Esophagus muscularis mucosa (tissue), 3 donors: Measurements from ENCODE around the gene PDZK1IP1.
"Not testable (repeated sequence)": the region's sequence is repeated elsewhere in the genome, so short reads cannot be mapped to it uniquely, and the experiment has no call there.

ENCODE experiments used
- POLR2AphosphoS5 ChIP-seq, 2 donors: sonication (generic); formaldehyde crosslinking; IDR thresholded peaks; one replicate each; pipeline ENCODE4 v1.6.1; 2017; ENCODE audit warnings: antibody characterized with exemption in 2 of 2
- TF ChIP-seq, protein P1 (sequence below), 3 experiments: fragments of 200-600 bp in 2 of 3; fragments of 450-650 bp in 1 of 3; sonication (generic) in 2 of 3; IDR thresholded peaks; one replicate each; pipeline ENCODE4 v1.5.1; 2017 to 2019; ENCODE audit warnings: antibody characterized with exemption in 3 of 3, mild to moderate bottlenecking in 2 of 3, moderate library complexity in 1 of 3

DNA sequence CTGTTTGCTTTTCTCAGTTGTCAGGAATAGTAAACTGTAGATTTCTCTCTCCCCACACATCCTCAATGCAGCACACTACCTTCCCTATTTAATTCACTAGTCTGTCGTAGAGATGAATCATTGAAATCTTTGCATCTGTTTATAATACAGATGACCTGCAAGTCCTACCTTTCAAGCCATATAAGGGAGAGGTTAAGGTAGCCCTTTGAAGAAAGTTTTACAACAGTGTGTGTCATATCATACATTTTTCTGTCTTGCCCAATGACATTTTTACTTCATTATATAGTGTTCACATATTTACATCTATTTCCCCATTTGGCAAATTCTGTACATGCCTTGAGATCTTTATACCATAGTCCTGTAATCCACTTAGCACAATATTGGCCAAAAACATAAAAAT lies 43.3 kb downstream of the PDZK1IP1 start:
- not testable (repeated sequence) for TF ChIP-seq POLR2AphosphoS5 (IDR thresholded peaks at IDR 0.05)
- TF ChIP-seq, protein P1, sequence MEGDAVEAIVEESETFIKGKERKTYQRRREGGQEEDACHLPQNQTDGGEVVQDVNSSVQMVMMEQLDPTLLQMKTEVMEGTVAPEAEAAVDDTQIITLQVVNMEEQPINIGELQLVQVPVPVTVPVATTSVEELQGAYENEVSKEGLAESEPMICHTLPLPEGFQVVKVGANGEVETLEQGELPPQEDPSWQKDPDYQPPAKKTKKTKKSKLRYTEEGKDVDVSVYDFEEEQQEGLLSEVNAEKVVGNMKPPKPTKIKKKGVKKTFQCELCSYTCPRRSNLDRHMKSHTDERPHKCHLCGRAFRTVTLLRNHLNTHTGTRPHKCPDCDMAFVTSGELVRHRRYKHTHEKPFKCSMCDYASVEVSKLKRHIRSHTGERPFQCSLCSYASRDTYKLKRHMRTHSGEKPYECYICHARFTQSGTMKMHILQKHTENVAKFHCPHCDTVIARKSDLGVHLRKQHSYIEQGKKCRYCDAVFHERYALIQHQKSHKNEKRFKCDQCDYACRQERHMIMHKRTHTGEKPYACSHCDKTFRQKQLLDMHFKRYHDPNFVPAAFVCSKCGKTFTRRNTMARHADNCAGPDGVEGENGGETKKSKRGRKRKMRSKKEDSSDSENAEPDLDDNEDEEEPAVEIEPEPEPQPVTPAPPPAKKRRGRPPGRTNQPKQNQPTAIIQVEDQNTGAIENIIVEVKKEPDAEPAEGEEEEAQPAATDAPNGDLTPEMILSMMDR (IDR thresholded peaks at IDR 0.05), result not testable (repeated sequence)
